GM23248 (cell line): ENCODE results near the gene LRSAM1.

ENCODE experiments used
- EZH2 ChIP-seq: fragments of 200-600 bp; sonication (generic); IDR thresholded peaks from 2 replicates; pipeline ENCODE4 v1.6.1; 2018; ENCODE audit warnings: antibody characterized with exemption, mild to moderate bottlenecking; ENCODE audit not compliant: insufficient read depth, poor library complexity, severe bottlenecking
- EZH2phosphoT487 ChIP-seq: fragments of 200-600 bp; sonication (generic); IDR thresholded peaks from 2 replicates; pipeline ENCODE4 v1.6.1; 2018; ENCODE audit warnings: antibody characterized with exemption, moderate library complexity, mild to moderate bottlenecking, low read depth; ENCODE audit not compliant: insufficient read depth

DNA sequence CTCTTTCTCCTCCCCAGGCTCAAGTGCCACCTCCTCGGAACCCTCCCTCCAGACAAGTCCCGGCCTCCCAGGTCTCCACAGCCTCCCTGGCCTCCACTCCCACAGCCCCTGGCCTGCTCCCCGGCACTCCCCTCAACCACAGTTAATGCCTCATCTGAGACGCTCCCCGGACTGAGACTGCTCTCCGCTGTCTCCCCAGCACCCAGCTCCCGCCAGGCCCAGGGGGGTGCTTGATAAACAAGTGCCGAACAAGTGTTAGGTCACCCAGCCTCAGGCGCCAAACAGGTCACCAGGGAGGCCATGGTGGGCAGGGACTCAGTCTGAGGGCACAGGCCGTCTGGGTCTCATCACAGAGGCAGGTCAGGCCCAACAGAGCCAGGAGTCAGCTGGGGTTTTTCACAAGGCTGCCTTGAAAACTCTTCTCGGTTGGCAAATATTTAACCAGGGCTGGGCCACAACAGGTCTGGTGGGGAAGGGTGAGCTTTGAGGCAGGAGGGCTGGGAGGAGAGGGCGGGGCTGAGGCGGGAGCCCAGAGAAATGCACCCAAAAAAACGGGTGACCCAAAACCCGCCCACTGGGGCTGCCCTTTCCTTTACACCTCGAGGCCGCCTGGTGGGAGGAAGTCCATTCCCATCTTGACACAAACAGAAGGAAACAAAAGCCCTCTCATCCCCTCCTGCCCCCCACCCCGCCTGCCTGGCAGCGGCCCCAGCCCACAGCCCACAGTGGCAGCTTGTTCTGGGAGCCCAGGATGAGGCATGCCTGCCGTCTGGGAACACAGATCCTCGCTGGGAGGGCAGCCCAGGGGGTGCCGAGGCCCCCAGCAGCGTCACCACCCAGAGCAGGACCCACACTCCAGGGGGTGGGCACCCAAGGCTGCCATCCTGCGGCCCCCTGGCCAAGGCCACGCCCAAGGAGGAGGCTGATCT, 94.2 kb downstream of the LRSAM1 start:
- no peak for TF ChIP-seq EZH2
- no peak for TF ChIP-seq EZH2phosphoT487
